NT2/D1 (cell line): Measurements from ENCODE around the gene COMMD7.

Experiments
- DNase-seq: peaks from one replicate; pipeline ENCODE4 v3.0.0-alpha.2; 2011; ENCODE audit warnings: low read depth, low spot score
- H3K27me3 ChIP-seq: 2 replicates; pipeline ENCODE4 v1.6.0; 2011; ENCODE audit warnings: mild to moderate bottlenecking; ENCODE audit not compliant: insufficient read length, insufficient read depth
- H3K36me3 ChIP-seq: 2 replicates; pipeline ENCODE4 v1.6.1; 2011; ENCODE audit warnings: mild to moderate bottlenecking, low read length, mixed read lengths; ENCODE audit not compliant: insufficient read depth, insufficient read length
- H3K4me1 ChIP-seq: 2 replicates; pipeline ENCODE4 v1.5.1; 2011; ENCODE audit not compliant: insufficient read depth, insufficient read length
- H3K4me3 ChIP-seq: 2 replicates; pipeline ENCODE4 v1.5.1; 2011; ENCODE audit warnings: low read depth; ENCODE audit not compliant: insufficient read length
- H3K9ac ChIP-seq: 2 replicates; pipeline ENCODE4 v1.6.0; 2011; ENCODE audit warnings: low read depth; ENCODE audit not compliant: insufficient read length
- H3K9me3 ChIP-seq: 2 replicates; pipeline ENCODE4 v1.5.1; 2011; ENCODE audit warnings: mild to moderate bottlenecking, low read length; ENCODE audit not compliant: insufficient read depth
- SUZ12 ChIP-seq: IDR thresholded peaks from 2 replicates; pipeline ENCODE4 v1.6.1; 2011; ENCODE audit not compliant: insufficient read length, insufficient read depth; ENCODE audit errors: extremely low read depth
- YY1 ChIP-seq: IDR thresholded peaks from 2 replicates; pipeline ENCODE4 v1.6.1; 2011; ENCODE audit not compliant: insufficient read length, insufficient read depth
- ZNF274 ChIP-seq: IDR thresholded peaks from 2 replicates; pipeline ENCODE4 v1.6.1; 2011; ENCODE audit warnings: mild to moderate bottlenecking, low read depth, low read length

The COMMD7 gene

DNA sequence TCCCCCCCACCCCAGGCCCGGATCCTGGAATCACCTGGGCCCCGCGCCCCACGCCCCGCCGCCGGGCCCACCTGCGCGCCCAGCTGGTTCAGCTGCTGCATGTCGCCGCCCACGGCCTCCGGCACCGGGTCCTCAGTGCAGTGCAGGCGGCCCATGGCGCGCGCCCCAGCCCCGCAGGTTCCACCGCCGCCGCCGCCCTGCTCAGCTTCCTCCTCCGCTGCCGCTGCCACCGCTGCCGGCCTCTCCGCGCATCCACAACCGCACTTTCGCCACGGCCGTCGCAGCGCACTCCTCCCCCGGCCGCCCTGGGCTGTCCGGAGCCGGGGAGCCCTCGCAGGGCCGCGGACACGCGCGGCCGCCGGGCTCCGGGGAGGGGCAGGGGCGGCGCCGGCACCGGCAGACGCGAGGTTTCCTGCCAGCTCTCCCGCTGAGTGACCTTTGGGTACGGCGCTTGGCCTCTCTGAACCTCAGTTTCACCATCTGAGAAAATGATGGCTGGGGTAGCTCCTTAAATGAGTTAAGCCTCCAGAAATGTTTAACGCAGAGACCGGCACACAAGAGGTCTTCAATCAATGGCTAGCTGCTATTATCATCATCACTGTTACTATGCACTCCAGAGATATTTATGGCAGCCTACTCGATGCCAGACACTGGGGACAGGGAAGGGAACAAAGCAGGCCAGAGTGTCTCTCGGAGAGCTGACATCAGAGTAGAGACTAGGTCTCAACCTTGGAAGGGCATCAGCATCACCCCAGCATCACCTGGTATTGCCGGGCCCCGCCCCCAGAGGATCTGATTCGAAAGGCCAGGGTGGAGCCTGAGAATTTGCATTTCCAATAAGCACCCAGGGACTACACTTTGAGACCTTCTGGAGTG is at the start of gene COMMD7:
COMMD7 (minus strand) TSS at position 231 of the 876 bp plus-strand sequence; CDS start at position 155, 76 bp downstream.
- H3K4me3 ChIP-seq: peak within 1 kb of the TSS; percentile 74
- H3K36me3 ChIP-seq: no peaks in the 10 kb centered on the region
- H3K27me3 ChIP-seq: no peaks in the 10 kb centered on the region
- peaks cover 3% of the 10 kb centered on the region for H3K4me1 ChIP-seq
- H3K9ac ChIP-seq: peak within 1 kb of the TSS; percentile 84
- DNase-seq: no peak
- no peaks in the 10 kb centered on the region for H3K9me3 ChIP-seq
- TF ChIP-seq SUZ12 (no peak), ZNF274 (no peak), YY1 (no peak)

DNA sequence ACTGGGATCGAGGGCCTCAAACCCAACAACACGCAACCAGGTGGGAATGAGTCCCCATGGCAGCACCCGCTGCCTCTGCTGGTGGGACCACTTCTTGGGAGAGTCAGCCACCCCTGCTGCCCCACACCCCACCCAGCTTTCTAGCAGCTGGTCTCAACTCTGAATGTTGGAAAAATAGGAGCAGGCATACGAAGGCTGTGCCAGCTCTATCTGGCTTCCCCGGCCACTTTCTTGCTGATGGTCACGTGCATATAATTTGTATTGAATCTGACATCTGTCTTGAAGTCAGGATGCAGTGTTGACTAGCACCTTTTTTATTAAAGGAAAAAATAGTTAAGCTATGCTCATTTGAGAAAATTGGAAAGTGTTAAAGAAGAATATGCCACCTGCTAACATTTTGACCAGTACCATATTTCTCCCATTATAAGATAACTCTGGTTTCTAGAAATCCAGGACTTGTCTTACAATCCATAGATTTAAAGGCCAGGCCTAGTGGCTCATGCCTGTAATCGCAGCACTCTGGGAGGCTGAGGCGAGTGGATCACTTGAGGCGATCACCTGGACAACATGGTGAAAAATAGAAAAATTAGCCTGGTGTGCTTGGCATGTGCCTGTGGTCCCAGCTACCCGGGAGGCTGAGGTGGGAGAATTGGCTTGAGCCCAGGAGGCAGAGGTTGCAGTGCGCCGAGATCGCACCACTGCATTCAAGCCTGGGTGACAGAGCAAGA is 49.6 kb upstream of the COMMD7 start:
- Histone ChIP-seq H3K27me3 (no peaks in the 10 kb centered on the region), H3K4me3 (no peak overlapping the region), H3K9ac (no peak overlapping the region), H3K36me3 (peaks cover 81% of the 10 kb centered on the region), H3K4me1 (peaks cover 4% of the 10 kb centered on the region), H3K9me3 (no peaks in the 10 kb centered on the region)
- no peak for DNase-seq
- TF ChIP-seq ZNF274: no peak
- no peak for TF ChIP-seq SUZ12
- no peak for TF ChIP-seq YY1

DNA sequence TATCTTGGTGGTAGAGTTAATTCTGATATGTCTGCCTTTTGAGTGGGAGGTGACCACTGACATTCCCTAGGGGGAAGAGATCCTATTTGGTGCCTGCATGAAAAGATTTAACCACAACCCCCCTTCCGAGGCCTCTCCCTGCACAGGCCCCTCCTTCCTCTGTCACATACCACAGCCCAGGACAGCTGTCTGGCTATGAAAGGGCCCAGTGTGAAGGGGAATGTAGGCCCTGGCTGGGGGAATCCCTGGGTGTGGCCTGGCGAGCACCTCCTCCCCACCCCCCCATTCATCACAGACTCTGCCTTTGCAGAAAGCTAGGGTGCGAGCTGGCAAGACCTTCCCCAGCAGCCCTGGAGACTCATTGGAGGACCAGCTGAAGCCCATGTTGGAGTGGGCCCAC is 49.0 kb upstream of the COMMD7 start:
- TF ChIP-seq YY1 (no peak), SUZ12 (no peak), ZNF274 (no peak)
- Histone ChIP-seq H3K4me1 (peaks cover 4% of the 10 kb centered on the region), H3K9me3 (no peaks in the 10 kb centered on the region), H3K9ac (no peak overlapping the region), H3K27me3 (no peaks in the 10 kb centered on the region), H3K36me3 (peaks cover 79% of the 10 kb centered on the region), H3K4me3 (no peak overlapping the region)
- DNase-seq: peak; percentile 33

DNA sequence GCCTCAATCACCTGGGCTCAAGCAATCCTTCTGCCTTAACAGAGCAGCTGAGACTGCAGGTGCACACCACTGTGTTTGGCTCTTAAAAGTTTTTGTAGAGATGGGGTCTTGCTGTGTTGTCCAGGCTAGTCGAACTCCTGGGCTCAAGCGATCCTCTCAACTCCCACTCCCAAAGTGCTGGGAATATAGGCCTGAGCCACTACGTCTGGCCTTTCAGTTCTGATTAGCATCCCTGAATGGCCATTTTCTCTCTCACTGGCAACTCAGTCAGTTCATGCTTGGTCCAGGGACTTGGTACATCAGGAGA is 47.4 kb upstream of the COMMD7 start:
- Histone ChIP-seq H3K4me1 (peaks cover 4% of the 10 kb centered on the region), H3K27me3 (no peaks in the 10 kb centered on the region), H3K4me3 (no peak overlapping the region), H3K9me3 (no peaks in the 10 kb centered on the region), H3K9ac (peak overlapping the region; percentile 13), H3K36me3 (peaks cover 78% of the 10 kb centered on the region)
- DNase-seq: no peak
- TF ChIP-seq ZNF274 (no peak), YY1 (no peak), SUZ12 (no peak)

DNA sequence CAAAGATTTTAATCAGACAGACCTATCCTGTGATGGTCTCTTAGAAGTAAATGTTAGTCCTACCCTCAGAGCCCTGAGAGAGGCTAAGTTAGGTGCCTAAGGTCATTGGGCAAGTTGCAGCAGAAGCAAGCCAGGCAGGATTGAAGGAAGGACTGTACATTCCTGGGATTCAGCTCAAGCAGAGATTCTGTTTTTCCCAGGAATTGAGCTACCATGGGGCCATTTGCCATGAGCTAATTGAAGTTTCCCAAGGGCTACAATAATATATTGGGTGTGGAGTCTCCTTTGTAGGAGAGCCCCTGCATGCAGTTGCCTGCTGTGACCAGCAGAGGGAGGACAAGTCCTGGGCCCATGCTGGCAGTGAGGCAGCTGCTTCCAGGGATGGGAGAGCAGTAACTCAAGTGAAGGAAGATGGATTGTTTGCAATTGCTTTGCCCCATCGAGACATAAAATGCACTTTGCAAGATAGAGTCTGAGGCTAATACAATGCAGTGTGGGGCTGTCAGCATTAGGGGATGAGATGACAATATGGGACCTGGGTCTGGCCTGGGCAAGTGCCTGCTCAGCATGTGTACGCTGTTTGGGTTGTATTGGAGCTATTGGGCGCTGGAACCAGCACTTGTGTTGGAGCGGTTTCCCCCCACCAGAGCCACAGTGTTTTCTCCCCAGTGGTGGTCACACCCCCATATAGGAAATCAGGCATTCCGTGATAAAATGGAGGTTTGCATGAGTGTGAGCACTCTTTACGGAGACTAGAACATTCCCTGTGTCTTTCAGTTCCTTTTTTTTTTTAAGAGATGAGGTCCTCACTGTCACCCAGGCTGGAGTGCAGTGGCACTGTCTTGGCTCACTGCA is 46.9 kb upstream of the COMMD7 start:
- H3K36me3 ChIP-seq: peaks cover 77% of the 10 kb centered on the region
- TF ChIP-seq SUZ12 (no peak), YY1 (no peak), ZNF274 (no peak)
- no peak for DNase-seq

DNA sequence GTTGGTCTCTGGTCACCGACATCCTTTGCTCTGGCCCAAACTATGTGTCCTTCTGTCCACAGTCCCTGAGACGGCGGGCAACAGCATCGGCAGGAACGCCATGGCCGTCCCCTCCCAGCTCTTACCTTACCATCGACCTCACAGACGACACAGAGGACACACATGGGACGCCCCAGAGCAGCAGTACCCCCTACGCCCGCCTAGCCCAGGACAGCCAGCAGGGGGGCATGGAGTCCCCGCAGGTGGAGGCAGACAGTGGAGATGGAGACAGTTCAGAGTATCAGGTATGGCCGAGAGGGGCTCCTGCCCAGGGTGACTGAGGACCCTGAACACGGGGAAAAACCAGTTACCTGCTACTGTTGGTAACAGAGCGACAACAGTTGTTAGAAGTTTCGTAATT is 43.9 kb upstream of the COMMD7 start:
- H3K9me3 ChIP-seq: no peaks in the 10 kb centered on the region
- H3K4me1 ChIP-seq: peaks cover 4% of the 10 kb centered on the region
- DNase-seq: no peak
- peaks cover 85% of the 10 kb centered on the region for H3K36me3 ChIP-seq
- no peaks in the 10 kb centered on the region for H3K27me3 ChIP-seq
- H3K4me3 ChIP-seq: no peak overlapping the region
- TF ChIP-seq ZNF274 (no peak), YY1 (no peak), SUZ12 (no peak)
- no peak overlapping the region for H3K9ac ChIP-seq

More for the DNA sequence above, 46.9 kb upstream of the COMMD7 start:
- peaks cover 4% of the 10 kb centered on the region for H3K4me1 ChIP-seq
- H3K9me3 ChIP-seq: no peaks in the 10 kb centered on the region
- H3K27me3 ChIP-seq: no peaks in the 10 kb centered on the region
- no peak overlapping the region for H3K4me3 ChIP-seq
- H3K9ac ChIP-seq: no peak overlapping the region
